GM18867 (cell line): Measurements from ENCODE around the gene GNAT1.
"Not testable (repeated sequence)": the region's sequence is repeated elsewhere in the genome, so short reads cannot be mapped to it uniquely, and the experiment has no call there.

Experiments used
- ATAC-seq: cut with Tn5 transposase; IDR thresholded peaks from one replicate; pipeline ENCODE4 v1.9.1; 2021; ENCODE audit warnings: mild to moderate bottlenecking, moderate library complexity; ENCODE audit not compliant: unreplicated experiment

The GNAT1 gene

DNA sequence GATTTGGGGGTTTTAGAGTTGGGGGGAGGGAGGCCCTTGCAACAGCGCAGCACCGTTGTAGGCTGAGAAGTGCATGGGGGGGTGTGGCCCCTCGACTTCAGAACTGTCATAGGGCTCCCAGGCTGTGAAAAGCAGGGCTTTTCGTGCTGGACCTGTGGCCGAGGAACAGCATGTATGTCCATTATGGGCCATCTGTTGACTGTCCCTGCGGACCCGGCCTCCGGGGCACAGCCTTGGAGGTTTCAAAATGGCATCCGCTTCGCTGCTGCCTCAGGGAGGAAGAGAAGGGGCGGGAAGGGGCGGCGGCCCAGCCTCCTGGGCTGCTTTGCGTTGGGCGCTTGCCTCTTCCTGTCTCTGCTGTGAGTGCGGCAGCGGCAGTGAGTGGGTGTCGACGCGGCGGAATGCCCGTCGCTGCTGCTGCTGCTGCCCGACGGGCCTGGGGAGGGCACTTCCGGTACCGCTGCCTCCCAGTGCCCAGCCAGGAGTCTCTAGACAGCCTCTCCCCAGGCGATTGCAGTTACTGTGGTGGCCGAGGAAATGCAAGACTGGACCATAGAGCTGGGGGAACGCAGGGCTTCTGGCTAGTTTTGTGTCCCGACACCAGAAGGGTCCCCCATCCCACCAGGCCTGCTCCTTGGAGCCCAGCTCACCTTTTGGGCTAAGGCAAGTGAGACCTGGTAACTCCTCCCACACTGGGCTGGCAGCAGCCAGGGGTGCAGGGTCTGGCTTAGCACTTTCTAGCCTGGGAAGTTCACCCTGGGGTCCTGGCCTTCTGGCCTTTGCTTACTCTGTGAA lies 46.5 kb downstream of the GNAT1 start:
- peak; percentile 36 for ATAC-seq

DNA sequence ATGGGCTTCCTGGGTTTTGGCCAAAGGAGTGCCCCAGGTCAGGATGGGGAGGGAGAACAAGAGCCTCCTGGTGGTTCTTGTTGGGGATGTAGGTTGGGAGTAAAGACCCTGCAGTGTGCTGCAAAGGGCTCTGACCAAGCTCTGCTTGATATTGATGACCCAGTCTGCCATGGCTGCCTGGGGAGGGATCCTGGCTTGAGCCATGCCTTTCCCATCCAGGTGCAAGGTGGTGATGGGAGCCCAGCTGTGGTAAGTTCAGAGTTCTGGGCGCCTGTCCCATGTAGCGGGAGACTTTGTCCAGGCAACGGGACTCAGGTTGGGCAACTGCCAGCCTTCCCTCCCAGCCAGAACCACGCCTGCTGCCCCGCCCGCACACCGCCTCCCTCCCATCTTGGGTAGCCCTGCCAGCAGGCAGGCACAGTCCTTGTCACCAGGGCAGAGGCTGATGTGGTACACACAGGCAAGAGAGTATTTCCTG lies 47.2 kb downstream of the GNAT1 start:
- ATAC-seq = no peak

DNA sequence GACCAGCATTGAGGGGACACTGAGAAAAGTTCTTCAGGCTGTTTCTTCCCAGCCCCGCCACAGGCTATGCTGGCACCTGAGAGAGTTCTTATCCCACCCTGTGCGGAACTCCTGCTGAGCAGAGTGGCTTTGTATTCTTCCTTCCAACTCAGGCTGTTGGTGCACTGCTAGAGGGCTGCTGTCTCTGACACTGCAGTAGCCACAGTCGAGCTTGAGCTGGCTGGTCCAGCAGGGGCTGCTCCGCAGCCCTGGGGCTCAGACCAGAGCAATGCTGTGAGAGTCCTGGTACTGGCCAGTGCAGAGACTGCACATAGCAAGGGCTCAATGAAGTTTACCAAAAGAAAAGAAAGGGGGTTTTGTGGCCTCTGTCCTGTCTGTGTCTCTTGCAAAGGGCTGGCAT lies 48.2 kb downstream of the GNAT1 start:
- no peak for ATAC-seq

DNA sequence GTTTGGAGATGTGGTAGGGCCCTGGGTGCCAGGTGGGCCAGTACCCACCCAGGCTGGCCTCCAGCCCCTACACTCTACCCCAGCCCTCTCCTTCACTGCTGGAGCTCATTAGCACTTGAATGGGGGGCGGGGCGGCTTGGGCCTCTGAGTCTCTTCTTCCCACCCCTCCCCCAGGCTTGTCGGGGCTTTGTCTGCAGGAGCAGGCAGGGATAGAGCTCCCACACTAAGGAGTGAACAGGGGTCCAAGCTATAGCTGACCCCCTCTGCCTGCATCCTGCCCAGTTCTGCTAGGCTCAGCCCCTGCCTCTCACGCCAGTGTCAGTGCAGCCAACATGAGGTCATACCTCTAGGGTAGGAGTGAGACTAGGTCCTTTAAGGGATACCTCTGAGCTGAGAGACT lies 49.8 kb downstream of the GNAT1 start:
- no peak for ATAC-seq

DNA sequence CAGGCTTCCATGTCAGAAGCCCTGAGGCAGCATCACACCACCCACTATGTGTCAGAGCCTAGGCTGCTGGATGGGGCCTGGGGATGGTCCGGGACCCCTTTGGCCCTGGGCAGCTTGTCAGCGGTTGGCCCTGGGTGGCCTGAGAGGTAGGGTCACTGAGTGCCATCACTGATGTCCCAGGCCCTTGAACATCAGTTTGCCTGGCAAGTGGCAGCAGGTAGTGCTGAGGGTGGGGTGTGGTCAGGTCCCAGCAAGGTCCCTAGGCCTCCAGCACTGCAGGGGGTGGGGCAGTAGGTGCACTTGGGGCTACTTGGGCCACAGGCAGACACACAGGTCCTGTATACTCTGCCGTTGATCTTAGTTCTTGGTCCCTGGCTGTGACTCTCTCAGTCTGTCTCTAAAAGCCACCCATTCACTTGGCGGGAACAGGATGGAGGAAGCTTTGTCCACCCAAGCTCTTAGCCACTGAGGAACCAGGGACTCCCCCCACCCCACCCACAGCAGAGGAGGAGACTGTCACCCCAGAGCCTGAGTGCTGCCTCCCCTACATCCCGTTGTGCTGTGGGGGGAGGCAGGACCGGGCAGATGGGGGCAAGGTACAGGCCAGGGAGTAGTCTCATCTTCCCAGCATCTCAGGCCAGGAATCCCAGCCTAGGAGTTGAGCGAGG lies 50.4 kb downstream of the GNAT1 start:
- ATAC-seq = no peak

DNA sequence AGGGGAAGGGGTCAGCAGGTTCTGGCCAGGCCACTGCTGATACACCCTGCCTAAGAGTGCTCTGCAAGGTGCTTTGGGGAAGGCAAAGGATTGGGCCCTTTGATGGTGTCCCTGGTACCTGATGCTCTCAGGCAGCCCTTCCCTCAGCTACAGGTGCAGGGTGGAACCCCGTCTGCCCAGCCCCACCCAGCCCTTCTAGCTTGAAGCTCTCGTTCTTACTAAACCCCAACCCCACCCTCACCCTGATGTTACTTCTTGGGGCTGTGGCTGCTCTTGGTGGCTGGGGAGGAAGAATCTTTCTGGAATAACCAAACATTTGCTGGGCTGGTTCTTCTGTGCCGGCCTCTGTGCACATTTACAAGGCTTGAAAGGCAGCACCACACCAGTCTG lies 51.0 kb downstream of the GNAT1 start:
- no peak for ATAC-seq

DNA sequence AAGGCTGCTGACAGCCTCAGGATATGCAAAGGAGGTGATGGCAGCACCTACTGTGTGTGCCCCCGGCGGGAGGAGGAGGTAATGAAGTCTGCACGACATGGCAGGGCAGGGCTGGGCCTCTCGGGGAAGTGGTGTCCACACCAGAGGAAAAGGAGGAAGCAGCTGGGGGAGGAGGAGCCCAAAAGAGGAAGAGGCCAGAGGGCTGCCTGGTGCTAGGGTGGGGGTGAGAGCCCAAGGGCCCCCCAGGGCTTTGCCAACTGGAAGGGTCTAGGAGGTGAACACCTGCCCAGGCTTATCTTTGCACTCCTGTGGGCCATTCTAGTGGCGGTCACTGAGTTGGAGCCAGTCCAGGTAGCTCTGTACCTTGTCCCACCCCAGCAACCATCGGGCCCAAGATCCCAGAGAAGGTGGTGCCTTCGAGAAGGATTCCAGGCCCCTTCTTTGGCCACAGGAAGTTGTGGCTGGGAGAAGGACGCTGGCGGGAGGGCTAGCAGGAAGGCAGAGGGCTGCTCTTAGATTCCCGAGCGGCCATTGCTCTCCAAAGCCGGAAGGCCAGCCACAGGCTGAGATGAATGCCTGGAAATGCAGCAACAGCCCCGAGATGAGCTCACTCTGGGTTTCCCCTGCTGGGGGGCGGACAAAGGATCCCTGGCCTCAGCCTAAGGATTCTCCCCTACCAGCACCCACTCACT lies 51.6 kb downstream of the GNAT1 start:
- no peak for ATAC-seq

DNA sequence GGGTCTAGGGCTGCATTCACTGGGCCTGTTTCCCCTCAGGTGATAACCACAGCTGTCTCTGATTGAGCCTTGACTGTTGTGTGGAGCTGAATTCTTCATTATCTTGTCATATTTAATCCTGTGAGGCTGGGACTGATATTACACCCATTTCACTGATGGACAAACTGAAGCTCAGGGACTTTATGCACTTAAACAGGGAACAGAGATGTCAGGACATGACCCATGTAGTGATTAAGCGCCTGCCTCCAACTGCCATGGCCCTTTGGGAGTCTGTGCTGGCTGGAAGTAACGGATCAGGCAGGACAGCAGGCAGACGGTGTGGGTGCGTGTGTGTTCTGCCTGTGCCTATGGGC lies 52.1 kb downstream of the GNAT1 start:
- no peak for ATAC-seq

DNA sequence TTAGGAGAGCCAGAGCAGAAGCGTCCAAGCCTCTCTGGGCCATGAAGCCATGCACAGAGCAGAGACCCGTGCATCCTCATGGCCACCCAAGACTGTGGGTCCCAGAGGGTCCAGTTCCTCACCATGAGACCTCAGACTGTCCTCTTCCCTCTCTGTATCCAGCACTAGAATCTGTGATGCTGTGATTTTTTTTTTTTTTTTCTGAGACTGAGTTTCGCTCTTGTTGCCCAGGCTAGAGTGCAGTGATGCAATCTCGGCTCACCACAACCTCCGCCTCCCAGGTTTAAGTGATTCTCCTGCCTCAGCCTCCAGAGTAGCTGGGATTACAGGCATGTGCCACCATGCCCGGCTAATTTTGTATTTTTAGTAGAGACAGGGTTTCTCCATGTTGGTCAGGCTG lies 53.4 kb downstream of the GNAT1 start:
- ATAC-seq = not testable (repeated sequence)

DNA sequence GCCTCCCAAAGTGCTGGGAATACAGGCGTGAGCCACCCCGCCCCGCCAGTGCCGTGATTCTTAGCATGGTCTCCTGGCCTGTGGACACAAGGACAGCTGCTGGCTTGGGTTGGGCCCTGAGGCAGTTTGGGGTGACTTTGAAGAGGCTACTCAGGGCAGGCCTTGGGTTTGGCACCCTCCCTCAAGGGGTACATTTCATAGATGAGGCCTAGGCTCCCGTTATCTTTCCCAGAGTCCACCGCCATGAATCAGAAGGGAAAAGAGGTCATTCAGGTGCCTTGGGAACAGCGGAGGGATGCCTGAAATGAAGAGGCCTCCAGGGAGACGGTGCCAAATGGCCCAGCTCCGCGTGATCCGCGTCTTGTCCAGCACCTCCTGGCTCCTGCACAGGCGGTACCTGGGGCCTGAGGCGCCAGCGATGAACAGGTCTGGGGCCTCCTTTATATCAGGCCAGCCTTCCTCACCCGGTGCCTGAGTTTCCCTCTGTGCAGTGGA lies 53.9 kb downstream of the GNAT1 start:
- no peak for ATAC-seq

DNA sequence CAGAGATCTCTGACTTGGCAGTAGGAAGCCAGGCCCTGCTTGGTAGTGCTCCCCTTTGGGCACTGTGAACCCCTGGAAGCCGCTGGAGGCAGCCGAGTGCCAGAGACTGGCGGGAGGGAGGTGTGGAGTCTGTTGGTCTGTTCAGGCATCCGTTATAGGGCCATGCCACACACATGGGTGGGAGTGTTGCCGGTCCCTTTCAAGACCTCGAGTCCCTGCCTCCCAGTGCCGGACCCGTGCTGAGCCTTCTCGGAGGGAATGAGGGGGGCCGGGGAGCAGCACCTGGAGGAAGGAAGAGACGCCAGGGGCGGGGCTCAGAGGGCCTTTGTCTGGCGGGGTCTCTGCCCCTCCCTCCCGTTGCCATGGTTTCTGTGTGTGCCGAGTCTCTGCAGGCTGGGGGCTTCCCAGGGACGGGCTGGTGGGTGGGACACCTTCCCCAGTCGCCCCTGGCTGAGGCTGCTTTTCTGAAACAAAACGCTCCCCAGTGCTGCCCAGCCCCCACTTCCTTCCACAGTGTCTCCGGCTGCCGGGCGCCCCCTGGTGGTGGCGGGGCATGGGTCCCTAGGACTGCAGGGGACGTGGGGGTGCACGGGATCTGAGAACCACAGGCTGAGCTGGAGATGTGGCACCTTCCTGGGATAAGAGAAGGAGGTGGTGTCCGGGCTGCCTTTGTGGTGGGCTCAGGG lies 54.6 kb downstream of the GNAT1 start:
- ATAC-seq = peak; percentile 69

DNA sequence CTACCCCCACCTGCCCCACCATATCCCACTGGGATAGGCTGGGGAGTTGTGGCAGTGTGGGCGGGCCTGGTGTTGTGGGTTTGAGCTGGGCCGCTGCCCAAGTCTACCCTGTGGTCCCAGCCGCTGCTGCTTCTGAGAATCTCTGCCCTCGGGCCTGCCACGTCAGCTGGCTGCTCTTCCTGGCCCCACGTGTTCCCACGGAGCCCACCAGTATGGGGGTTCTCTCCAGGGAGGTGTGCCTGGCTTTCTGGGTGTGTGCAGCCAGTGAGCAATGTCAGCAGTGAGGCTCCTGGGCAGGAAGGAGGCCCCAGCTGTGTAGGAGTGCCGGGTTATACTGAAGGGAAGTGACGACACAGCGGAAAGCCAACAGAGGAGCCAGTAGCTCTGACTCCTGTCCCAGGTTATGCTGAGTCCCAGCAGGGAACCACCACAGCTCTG lies 55.1 kb downstream of the GNAT1 start:
- ATAC-seq = peak; percentile 30
